KMS-11 (cell line): ENCODE results near the gene C2CD4C.

Source experiments
- H2AFZ ChIP-seq: fragments of 200-600 bp; sonication (generic); 2 replicates; pipeline ENCODE4 v1.6.1; 2016; ENCODE audit warnings: antibody characterized with exemption, mixed run types, low read depth
- H3K27ac ChIP-seq: fragments of 200-600 bp; sonication (generic); 2 replicates; pipeline ENCODE4 v1.6.1; 2016; ENCODE audit warnings: mild to moderate bottlenecking, mixed run types
- H3K27me3 ChIP-seq: fragments of 200-600 bp; sonication (generic); 2 replicates; pipeline ENCODE4 v1.6.1; 2017; ENCODE audit warnings: mild to moderate bottlenecking, low read depth, mixed run types, moderate library complexity; ENCODE audit not compliant: insufficient read depth
- H3K36me3 ChIP-seq: fragments of 200-600 bp; sonication (generic); 2 replicates; pipeline ENCODE4 v1.6.1; 2017; ENCODE audit warnings: mild to moderate bottlenecking, mixed run types; ENCODE audit not compliant: insufficient read depth
- H3K4me1 ChIP-seq: fragments of 200-600 bp; sonication (generic); 2 replicates; pipeline ENCODE4 v1.6.1; 2016; ENCODE audit warnings: mild to moderate bottlenecking, low read depth, mixed run types; ENCODE audit not compliant: poor library complexity, severe bottlenecking
- H3K4me2 ChIP-seq: fragments of 200-600 bp; sonication (generic); 2 replicates; pipeline ENCODE4 v1.7.0; 2016; ENCODE audit warnings: mild to moderate bottlenecking, mixed run types
- H3K4me3 ChIP-seq: fragments of 200-600 bp; sonication (generic); IDR thresholded peaks from 2 replicates; pipeline ENCODE4 v1.6.1; 2017; ENCODE audit warnings: low read depth, low read length, mixed read lengths; ENCODE audit not compliant: insufficient read depth
- H3K79me2 ChIP-seq: fragments of 200-600 bp; sonication (generic); 2 replicates; pipeline ENCODE4 v1.6.1; 2016; ENCODE audit warnings: low read depth, mixed run types; ENCODE audit not compliant: insufficient read depth
- H3K9ac ChIP-seq: fragments of 200-600 bp; sonication (generic); 2 replicates; pipeline ENCODE4 v1.6.1; 2016; ENCODE audit warnings: mild to moderate bottlenecking, mixed run types
- H4K20me1 ChIP-seq: fragments of 200-600 bp; sonication (generic); 2 replicates; pipeline ENCODE4 v1.6.1; 2016; ENCODE audit warnings: mild to moderate bottlenecking, mixed run types; ENCODE audit not compliant: insufficient read depth
- TF ChIP-seq, protein P1 (sequence below): fragments of 200-600 bp; sonication (generic); conservative IDR thresholded peaks from 2 replicates; pipeline ENCODE4 v1.6.1; 2017; ENCODE audit warnings: low read depth, mild to moderate bottlenecking, antibody characterized with exemption, low read length, moderate library complexity, mixed read lengths

C2CD4C gene

DNA sequence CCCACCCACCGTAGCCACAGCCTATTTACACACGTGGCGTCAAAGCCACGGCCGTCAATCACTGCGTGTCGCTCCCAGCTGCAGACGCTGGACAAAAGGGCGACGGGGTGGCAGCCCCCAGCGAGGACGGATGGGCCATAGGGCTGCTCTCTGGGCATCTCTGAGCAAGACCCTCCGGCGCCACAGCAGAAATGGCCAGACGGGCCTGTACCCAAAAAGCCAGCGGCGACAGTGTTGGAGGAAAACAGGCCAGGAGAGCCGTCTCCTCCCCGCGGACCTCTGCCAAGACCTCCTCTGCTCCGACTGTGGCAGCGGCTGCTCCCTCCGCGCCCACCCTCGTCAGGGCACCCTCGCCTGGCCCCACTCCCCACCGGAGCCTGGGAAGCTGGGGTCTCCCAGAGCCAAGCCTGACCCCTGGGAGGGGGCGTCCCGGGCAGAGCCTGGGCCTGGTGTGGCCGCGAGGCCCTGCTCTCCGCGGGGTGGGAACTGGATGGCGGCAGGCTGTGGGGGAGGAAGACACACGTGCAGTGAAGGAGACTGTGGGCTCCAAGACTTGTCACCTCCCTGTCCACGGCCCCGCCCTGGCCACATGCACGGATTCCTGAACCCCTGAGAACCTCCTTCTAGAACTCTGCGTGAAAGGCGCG, 2.7 kb downstream of the C2CD4C start:
- H3K36me3 ChIP-seq: no peaks in the 10 kb centered on the region
- H2AFZ ChIP-seq: no peak overlapping the region
- no peaks in the 10 kb centered on the region for H3K79me2 ChIP-seq
- no peak overlapping the region for H3K4me2 ChIP-seq
- TF ChIP-seq, protein P1, sequence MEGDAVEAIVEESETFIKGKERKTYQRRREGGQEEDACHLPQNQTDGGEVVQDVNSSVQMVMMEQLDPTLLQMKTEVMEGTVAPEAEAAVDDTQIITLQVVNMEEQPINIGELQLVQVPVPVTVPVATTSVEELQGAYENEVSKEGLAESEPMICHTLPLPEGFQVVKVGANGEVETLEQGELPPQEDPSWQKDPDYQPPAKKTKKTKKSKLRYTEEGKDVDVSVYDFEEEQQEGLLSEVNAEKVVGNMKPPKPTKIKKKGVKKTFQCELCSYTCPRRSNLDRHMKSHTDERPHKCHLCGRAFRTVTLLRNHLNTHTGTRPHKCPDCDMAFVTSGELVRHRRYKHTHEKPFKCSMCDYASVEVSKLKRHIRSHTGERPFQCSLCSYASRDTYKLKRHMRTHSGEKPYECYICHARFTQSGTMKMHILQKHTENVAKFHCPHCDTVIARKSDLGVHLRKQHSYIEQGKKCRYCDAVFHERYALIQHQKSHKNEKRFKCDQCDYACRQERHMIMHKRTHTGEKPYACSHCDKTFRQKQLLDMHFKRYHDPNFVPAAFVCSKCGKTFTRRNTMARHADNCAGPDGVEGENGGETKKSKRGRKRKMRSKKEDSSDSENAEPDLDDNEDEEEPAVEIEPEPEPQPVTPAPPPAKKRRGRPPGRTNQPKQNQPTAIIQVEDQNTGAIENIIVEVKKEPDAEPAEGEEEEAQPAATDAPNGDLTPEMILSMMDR: no peak
- no peak overlapping the region for H3K9ac ChIP-seq
- peaks cover 33% of the 10 kb centered on the region for H3K27me3 ChIP-seq
- H3K4me1 ChIP-seq: no peaks in the 10 kb centered on the region
- no peak overlapping the region for H3K27ac ChIP-seq
- no peaks in the 10 kb centered on the region for H4K20me1 ChIP-seq
- H3K4me3 ChIP-seq: no peak overlapping the region

DNA sequence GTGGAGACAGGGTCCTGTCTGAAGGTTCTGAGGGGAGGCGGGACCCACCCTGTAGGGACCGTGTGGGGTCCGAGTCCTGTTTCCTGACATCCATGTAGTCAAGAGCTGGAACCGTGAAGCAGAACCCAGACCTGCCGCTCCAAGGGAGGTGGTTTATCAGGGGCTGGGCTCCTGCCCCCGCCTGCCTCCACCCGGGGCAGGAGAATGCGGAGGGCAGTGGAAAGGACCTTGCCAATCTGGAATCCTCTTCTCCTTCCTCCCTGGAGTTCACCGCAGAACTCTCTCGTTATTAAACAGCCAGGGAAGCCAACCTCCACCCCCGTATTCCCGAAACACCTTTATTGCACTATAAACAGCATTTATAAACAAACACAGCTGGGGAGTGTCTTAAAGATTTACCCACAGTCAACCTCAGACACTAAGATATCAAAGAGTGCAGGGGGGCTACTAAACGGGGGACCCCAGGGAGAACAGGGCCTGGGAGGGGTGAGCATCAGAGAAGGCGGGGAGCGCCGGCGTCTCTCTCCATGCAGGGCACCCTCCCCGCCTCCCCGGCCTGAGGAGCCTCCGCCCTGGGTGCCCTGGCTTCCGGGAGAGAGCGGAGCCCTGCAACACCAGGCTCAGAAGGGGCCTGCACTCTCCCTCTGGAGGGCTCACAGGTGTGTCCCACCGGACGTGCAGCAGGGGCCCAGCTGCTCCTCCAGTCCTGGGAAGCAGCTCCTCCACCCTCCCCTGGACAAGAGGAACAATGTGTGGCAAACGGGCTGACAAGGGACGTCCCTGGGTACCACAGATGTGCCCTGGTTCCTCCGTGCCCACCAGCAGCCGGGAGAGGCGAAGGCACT, 3.6 kb downstream of the C2CD4C start:
- TF ChIP-seq, protein P1: no peak
- H3K4me3 ChIP-seq: no peak overlapping the region
- no peaks in the 10 kb centered on the region for H3K4me1 ChIP-seq
- peaks cover 30% of the 10 kb centered on the region for H3K27me3 ChIP-seq
- H4K20me1 ChIP-seq: no peaks in the 10 kb centered on the region
- no peak overlapping the region for H3K27ac ChIP-seq
- no peaks in the 10 kb centered on the region for H3K36me3 ChIP-seq
- H3K4me2 ChIP-seq: no peak overlapping the region
- no peak overlapping the region for H3K9ac ChIP-seq
- H3K79me2 ChIP-seq: no peaks in the 10 kb centered on the region
- H2AFZ ChIP-seq: no peak overlapping the region

DNA sequence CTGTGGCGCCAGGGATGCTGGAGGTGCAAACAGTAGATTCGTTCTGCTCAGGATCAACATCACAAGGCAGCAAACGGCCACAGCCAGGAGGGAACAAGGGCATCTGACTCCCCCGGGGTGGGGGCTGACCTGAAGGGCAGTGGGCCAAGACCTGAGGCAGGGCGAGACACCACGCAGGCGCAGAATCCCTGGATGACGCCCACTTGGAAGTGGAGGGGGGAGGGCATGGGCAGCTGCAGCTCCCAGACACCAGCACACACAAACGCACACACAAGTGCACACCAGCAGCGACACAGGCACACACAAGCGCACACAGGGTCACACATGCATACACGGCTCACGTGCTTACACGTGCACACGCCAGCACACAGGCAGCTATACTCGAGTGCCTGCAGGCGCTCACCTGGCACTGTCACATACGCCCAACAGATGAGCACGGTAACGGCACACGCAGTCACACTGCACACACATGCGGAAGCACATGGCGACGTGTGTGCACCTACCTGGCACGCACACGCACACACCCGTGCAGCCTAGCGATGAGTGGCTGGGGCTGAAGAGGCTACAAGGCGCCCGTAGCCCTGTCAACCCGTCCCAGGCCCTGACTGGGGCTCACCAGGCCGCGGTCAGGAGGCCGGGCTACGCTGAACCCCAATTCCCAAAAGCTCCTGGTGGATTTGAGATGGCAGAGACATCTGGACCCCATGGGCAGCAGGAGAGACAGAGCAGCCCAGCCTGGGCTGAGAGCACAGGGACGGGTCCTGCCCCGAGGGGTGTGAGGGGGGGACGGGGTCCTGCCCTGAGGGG, 5.5 kb downstream of the C2CD4C start:
- H3K79me2 ChIP-seq: no peaks in the 10 kb centered on the region
- H3K4me1 ChIP-seq: no peaks in the 10 kb centered on the region
- H3K27me3 ChIP-seq: peaks cover 16% of the 10 kb centered on the region; the same call in 1 of the 2 replicates
- H4K20me1 ChIP-seq: no peaks in the 10 kb centered on the region
- no peak overlapping the region for H2AFZ ChIP-seq
- no peak overlapping the region for H3K9ac ChIP-seq
- TF ChIP-seq, protein P1: no peak
- no peak overlapping the region for H3K4me2 ChIP-seq
- H3K27ac ChIP-seq: no peak overlapping the region
- H3K4me3 ChIP-seq: no peak overlapping the region
- no peaks in the 10 kb centered on the region for H3K36me3 ChIP-seq

DNA sequence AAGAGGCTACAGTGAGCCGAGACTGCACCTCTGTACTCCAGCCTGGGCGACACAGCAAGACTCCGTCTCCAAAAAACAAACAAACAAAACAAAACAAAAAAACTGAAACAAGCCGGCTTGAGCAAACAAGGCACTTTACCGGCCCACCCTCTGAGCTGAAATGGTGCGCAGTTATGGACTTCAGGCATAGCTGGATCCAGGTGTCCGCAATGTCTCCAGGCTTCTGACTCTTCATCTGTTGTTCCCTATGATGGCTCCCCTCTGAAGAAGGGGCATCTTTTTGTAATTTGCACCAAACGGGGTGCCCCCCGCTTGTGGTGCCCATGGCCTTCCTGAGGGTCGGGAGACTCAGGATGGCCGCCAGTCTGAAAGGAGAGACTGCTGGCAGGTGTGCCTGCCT, 6.2 kb downstream of the C2CD4C start:
- H3K27me3 ChIP-seq: peaks cover 16% of the 10 kb centered on the region; the same call in 1 of the 2 replicates
- H3K36me3 ChIP-seq: no peaks in the 10 kb centered on the region
- no peak overlapping the region for H3K4me2 ChIP-seq
- no peak overlapping the region for H2AFZ ChIP-seq
- no peaks in the 10 kb centered on the region for H3K4me1 ChIP-seq
- H3K4me3 ChIP-seq: no peak overlapping the region
- H3K79me2 ChIP-seq: no peaks in the 10 kb centered on the region
- H3K27ac ChIP-seq: no peak overlapping the region
- no peaks in the 10 kb centered on the region for H4K20me1 ChIP-seq
- H3K9ac ChIP-seq: no peak overlapping the region
- TF ChIP-seq, protein P1: no peak
